ENCODE measurements around the gene CELA1.
"Not testable (repeated sequence)": the region's sequence is repeated elsewhere in the genome, so short reads cannot be mapped to it uniquely, and the experiment has no call there.

Gene CELA1

GRCh38 chr12:51341251-51342007, 5.0 kb downstream of the CELA1 start:
- DNase-seq: peak; percentile 90

- DNase-seq: no peak
Measured at GRCh38 chr12:51339750-51340149, 6.7 kb downstream of the CELA1 start.

- not testable (repeated sequence) for DNase-seq
Measured at GRCh38 chr12:51337336-51337735, 9.1 kb downstream of the CELA1 start.

GRCh38 chr12:51335931-51336330, 10.5 kb downstream of the CELA1 start:
- DNase-seq: peak; percentile 64

GRCh38 chr12:51334764-51335163, 11.7 kb downstream of the CELA1 start:
- DNase-seq: no peak

GRCh38 chr12:51333536-51333935, 12.9 kb downstream of the CELA1 start:
- DNase-seq: no peak

- no peak for DNase-seq
Measured at GRCh38 chr12:51330186-51330585, 16.3 kb downstream of the CELA1 start.

- peak; percentile 54 for DNase-seq
Measured at GRCh38 chr12:51329742-51330141, 16.7 kb downstream of the CELA1 start.

GRCh38 chr12:51328587-51328986, 17.9 kb downstream of the CELA1 start:
- DNase-seq: no peak

- peak; percentile 95 for DNase-seq
Measured at GRCh38 chr12:51326698-51327439, 19.6 kb downstream of the CELA1 start.

GRCh38 chr12:51324953-51325352, 21.5 kb downstream of the CELA1 start:
- DNase-seq: no peak

- DNase-seq: peak; percentile 88
Measured at GRCh38 chr12:51323966-51324895, 22.2 kb downstream of the CELA1 start, which contains the start of gene BIN2. BIN2 (minus strand) TSS chr12:51324174; CDS start chr12:51324102, 72 bp downstream.

- peak; percentile 57 for DNase-seq
Measured at GRCh38 chr12:51323317-51323960, 23.0 kb downstream of the CELA1 start.

GRCh38 chr12:51322452-51322851, 24.0 kb downstream of the CELA1 start:
- peak; percentile 26 for DNase-seq

GRCh38 chr12:51321882-51322281, 24.6 kb downstream of the CELA1 start:
- DNase-seq: no peak

GRCh38 chr12:51320695-51321320, 25.7 kb downstream of the CELA1 start:
- peak; percentile 74 for DNase-seq

- DNase-seq: no peak
Measured at GRCh38 chr12:51320311-51320694, 26.2 kb downstream of the CELA1 start.

GRCh38 chr12:51318846-51319599, 27.5 kb downstream of the CELA1 start:
- peak; percentile 83 for DNase-seq

- not testable (repeated sequence) for DNase-seq
Measured at GRCh38 chr12:51318057-51318806, 28.2 kb downstream of the CELA1 start.

- no peak for DNase-seq
Measured at GRCh38 chr12:51311389-51311788, 35.1 kb downstream of the CELA1 start.
